Activated CD4-positive, alpha-beta T cell treated with anti-CD3 and anti-CD28 coated beads, Interleukin-10, Interleukin-2, amounts not matched to agents 100 ng/mL and 50 ng/mL, durations not matched to agents 16 hours and 8 hours (primary cell): ENCODE data around the gene CRK.
"Not testable (repeated sequence)": the region's sequence is repeated elsewhere in the genome, so short reads cannot be mapped to it uniquely, and the experiment has no call there.

Experiments used
- DNase-seq: peaks from one replicate; pipeline ENCODE4 v3.0.0-alpha.2; 2020

The CRK gene

GRCh38 chr17:1379930-1380313, 76.1 kb downstream of the CRK start:
- peak; percentile 55 for DNase-seq

GRCh38 chr17:1379208-1379929, 76.7 kb downstream of the CRK start:
- DNase-seq, result no peak

- DNase-seq, result not testable (repeated sequence)
These were observed 77.6 kb downstream of the CRK start for GRCh38 chr17:1378476-1378860.

- peak; percentile 15 for DNase-seq
These were observed 78.7 kb downstream of the CRK start for GRCh38 chr17:1377334-1377733.

GRCh38 chr17:1376061-1376460, 80.0 kb downstream of the CRK start:
- peak; percentile 29 for DNase-seq

- DNase-seq, result peak; percentile 36
These were observed 80.4 kb downstream of the CRK start for GRCh38 chr17:1375615-1376014.

- DNase-seq, result peak; percentile 34
These were observed 81.4 kb downstream of the CRK start for GRCh38 chr17:1374431-1375177.

GRCh38 chr17:1373707-1374237, 82.3 kb downstream of the CRK start:
- DNase-seq, result no peak

GRCh38 chr17:1372618-1373017, 83.4 kb downstream of the CRK start:
- DNase-seq, result no peak

GRCh38 chr17:1371893-1372590, 84.0 kb downstream of the CRK start:
- DNase-seq, result no peak
